ENCODE data around the gene ENPEP. TPM values are rescaled to one million over a fixed set of nuclear protein-coding genes. Genes with fewer than 3 reads are reported as not detected.
"Not testable (repeated sequence)": the region's sequence is repeated elsewhere in the genome, so short reads cannot be mapped to it uniquely, and the experiment has no call there.

ENPEP gene, protein sequence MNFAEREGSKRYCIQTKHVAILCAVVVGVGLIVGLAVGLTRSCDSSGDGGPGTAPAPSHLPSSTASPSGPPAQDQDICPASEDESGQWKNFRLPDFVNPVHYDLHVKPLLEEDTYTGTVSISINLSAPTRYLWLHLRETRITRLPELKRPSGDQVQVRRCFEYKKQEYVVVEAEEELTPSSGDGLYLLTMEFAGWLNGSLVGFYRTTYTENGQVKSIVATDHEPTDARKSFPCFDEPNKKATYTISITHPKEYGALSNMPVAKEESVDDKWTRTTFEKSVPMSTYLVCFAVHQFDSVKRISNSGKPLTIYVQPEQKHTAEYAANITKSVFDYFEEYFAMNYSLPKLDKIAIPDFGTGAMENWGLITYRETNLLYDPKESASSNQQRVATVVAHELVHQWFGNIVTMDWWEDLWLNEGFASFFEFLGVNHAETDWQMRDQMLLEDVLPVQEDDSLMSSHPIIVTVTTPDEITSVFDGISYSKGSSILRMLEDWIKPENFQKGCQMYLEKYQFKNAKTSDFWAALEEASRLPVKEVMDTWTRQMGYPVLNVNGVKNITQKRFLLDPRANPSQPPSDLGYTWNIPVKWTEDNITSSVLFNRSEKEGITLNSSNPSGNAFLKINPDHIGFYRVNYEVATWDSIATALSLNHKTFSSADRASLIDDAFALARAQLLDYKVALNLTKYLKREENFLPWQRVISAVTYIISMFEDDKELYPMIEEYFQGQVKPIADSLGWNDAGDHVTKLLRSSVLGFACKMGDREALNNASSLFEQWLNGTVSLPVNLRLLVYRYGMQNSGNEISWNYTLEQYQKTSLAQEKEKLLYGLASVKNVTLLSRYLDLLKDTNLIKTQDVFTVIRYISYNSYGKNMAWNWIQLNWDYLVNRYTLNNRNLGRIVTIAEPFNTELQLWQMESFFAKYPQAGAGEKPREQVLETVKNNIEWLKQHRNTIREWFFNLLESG
- 1 to 10 TPM; 3.7 to 6.3 (median 4.2) TPM for total RNA-seq

DNA sequence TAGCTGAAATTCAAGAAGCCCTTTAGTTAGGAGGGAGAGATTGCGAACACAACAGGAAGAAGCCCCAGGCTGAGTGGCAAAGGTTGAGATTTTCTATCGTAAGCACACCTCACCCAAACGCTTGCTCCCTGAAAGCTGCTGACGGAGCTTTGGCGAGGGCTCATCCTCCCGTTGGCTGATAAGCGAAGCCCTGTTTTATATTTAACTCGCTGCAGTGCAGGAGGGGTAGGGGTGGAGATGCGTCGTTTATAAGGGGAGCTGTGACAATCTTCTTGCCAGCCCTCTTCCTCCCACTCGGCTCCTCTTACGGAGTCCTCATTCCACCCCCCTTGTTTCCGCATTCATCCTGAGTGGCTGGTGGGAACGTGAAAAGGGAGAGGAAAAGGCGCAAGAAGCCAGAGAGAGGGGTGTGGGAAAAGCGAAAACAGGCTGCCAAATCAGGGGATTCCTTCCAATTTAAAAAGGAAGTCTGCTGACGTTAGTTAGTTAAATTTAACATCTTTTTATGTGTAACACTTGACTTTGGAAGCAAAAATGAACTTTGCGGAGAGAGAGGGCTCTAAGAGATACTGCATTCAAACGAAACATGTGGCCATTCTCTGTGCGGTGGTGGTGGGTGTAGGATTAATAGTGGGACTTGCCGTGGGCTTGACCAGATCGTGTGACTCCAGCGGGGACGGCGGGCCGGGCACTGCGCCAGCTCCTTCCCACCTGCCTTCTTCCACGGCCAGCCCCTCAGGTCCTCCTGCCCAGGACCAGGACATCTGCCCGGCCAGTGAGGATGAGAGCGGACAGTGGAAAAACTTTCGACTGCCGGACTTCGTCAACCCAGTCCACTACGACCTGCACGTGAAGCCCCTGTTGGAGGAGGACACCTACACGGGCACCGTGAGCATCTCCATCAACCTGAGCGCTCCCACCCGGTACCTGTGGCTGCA, at the start of gene ENPEP:
Gene ENPEP, plus strand, starts transcription at position 275 of the 938 bp plus-strand sequence. Its CDS starts 260 bp downstream, at position 535.
- Histone ChIP-seq H3K4me3 (peak within 1 kb of the TSS; percentile 13 to 51 (median 26)), H3K27ac (peak within 1 kb of the TSS in 2 of 4 donors; percentile 2 to 62), H3K27me3 (no peaks in the 10 kb centered on the region), H3K36me3 (no peaks in the 10 kb centered on the region), H3K9me3 (no peaks in the 10 kb centered on the region), H3K4me1 (peaks cover 0 to 27% (median 0%) of the 10 kb centered on the region in 4 donors)
- DNase-seq (ENCODE audit: low spot score in 2 of 2), result peak in 1 of 2 donors; percentile 15
- TF ChIP-seq POLR2A (IDR thresholded peaks at IDR 0.05) (no peak), EP300 (IDR thresholded peaks at IDR 0.05) (no peak)
- TF ChIP-seq, protein P1, sequence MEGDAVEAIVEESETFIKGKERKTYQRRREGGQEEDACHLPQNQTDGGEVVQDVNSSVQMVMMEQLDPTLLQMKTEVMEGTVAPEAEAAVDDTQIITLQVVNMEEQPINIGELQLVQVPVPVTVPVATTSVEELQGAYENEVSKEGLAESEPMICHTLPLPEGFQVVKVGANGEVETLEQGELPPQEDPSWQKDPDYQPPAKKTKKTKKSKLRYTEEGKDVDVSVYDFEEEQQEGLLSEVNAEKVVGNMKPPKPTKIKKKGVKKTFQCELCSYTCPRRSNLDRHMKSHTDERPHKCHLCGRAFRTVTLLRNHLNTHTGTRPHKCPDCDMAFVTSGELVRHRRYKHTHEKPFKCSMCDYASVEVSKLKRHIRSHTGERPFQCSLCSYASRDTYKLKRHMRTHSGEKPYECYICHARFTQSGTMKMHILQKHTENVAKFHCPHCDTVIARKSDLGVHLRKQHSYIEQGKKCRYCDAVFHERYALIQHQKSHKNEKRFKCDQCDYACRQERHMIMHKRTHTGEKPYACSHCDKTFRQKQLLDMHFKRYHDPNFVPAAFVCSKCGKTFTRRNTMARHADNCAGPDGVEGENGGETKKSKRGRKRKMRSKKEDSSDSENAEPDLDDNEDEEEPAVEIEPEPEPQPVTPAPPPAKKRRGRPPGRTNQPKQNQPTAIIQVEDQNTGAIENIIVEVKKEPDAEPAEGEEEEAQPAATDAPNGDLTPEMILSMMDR (IDR thresholded peaks at IDR 0.05), result no peak
- WGBS, 2 donors, result 31 to 52% methylated on average over 37 to 39 of the region's 39 CpGs

DNA sequence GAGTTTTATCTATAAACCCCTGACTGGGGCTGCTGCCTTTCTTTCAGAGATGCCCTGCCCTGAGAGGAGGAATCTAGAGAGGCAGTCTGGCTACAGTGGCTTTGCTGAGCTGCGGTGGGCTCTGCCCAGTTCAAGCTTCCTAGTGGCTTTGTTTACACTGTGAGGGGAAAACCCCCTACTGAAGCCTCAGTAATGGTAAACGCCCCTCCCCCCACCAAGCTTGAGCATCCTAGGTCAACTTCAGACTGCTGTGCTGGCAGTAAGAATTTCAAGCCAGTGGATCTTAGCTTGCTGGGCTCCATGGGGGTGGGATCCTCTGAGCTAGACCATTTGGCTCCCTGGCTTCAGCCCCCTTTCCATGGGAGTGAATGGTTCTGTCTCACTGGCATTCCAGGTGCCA, 44.1 kb upstream of the ENPEP start:
- H3K9me3 ChIP-seq, result peaks cover 0 to 23% (median 0%) of the 10 kb centered on the region in 4 donors
- 60 to 89% methylated on average over 2 of the region's 2 CpGs for WGBS, 2 donors
- DNase-seq (ENCODE audit: low spot score in 2 of 2); H3K4me1 ChIP-seq; H3K36me3 ChIP-seq; H3K27ac ChIP-seq; H3K4me3 ChIP-seq; H3K27me3 ChIP-seq: not testable (repeated sequence)

DNA sequence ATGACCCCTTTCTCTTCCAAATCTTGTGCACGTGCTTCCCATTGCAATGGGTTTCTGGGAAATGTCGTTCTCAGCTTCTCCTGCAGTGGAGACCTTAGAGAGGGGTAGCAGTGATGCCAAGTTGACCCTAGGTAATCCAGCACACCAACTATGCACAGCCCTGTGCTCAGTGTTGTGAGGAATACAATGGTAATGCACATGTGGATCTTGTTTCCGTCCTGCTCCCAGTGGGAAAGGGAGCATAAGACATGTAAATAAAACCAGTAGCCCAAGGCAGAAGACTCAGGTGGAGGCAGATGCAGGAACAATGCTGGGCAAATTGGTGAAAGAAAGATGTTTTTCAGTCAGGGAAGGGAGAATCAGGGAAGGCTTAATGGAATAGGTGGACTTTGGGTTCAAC, 38.7 kb upstream of the ENPEP start:
- H3K4me3 ChIP-seq; H3K27ac ChIP-seq; H3K9me3 ChIP-seq; H3K4me1 ChIP-seq; H3K27me3 ChIP-seq; DNase-seq (ENCODE audit: low spot score in 2 of 2); H3K36me3 ChIP-seq: not testable (repeated sequence)
- 61 to 81% methylated on average over 3 of the region's 3 CpGs for WGBS, 2 donors

DNA sequence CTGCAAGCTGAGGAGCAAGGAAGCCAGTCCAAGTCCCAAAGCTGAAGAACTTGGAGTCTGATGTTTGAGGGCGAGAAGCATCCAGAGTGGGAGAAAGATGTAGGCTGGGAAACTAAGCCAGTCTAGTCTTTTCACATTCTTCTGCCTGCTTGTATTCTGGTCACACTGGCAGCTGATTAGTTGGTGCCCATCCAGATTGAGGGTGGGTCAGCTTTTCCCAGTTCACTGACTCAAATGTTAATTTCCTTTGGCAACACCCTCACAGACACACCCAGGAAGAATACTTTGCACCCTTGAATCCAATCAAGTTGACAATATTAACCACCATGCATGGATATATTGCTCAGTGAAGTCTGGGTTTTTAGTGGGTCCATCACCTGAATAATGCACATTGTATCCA, 36.7 kb upstream of the ENPEP start:
- not testable (repeated sequence) for H3K27ac ChIP-seq; H3K4me3 ChIP-seq; H3K9me3 ChIP-seq; DNase-seq (ENCODE audit: low spot score in 2 of 2); H3K36me3 ChIP-seq; H3K4me1 ChIP-seq; H3K27me3 ChIP-seq
- 65 to 87% methylated on average over 1 of the region's 1 CpG for WGBS, 2 donors

DNA sequence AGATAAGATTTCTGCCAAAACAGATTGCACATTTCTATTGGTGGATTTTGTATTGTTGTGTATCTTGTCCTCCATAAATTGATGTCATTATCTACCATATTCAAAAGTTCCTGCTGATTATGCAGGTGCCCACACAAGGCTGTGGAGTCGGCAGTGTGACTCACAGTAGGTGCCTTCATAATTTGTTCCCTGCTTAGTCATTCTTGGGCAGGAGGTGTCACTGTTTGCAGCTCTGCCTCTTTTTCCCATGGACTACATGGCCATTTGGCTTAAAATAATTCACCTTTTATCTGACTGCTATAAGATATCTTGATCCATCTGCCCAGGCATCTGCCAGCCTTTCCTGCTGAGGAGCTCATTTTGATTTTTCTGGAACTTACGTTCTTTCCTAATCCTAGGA, 33.6 kb upstream of the ENPEP start:
- Histone ChIP-seq H3K36me3 (no peaks in the 10 kb centered on the region), H3K4me1 (no peaks in the 10 kb centered on the region), H3K9me3 (no peaks in the 10 kb centered on the region), H3K4me3 (no peak overlapping the region), H3K27me3 (no peaks in the 10 kb centered on the region), H3K27ac (no peak overlapping the region)
- no peak for DNase-seq (ENCODE audit: low spot score in 2 of 2)
- whole genome bisulfite sequencing, 2 donors, result 71 to 85% methylated on average over 2 of the region's 2 CpGs
- TF ChIP-seq, protein P1 (IDR thresholded peaks at IDR 0.05), result no peak
- TF ChIP-seq POLR2A (IDR thresholded peaks at IDR 0.05) (no peak), EP300 (IDR thresholded peaks at IDR 0.05) (no peak)

DNA sequence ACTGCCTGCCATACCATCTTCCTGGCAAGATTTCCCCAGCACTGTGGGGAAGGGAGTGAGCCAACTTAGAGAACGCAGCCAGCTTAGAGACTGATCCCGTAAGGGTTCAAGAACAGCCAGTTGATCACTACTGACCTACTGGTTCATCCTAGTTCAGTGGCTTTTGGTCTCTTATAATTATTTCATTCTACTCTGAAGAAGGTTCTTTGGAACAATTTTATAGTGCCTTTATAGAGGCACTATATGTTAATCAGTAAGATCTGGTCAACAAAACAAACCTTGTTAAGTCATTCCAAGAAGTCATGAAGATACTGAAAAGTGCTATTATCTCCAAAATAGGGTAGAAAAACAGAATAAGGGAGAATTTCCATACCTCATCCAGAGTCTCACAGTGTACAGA, 33.2 kb upstream of the ENPEP start:
- no peak overlapping the region for H3K4me3 ChIP-seq
- H3K27me3 ChIP-seq, result no peaks in the 10 kb centered on the region
- TF ChIP-seq POLR2A (IDR thresholded peaks at IDR 0.05) (no peak), EP300 (IDR thresholded peaks at IDR 0.05) (no peak)
- TF ChIP-seq, protein P1 (IDR thresholded peaks at IDR 0.05), result no peak
- H3K9me3 ChIP-seq, result no peaks in the 10 kb centered on the region
- H3K27ac ChIP-seq, result no peak overlapping the region
- DNase-seq (ENCODE audit: low spot score in 2 of 2), result no peak
- WGBS, 2 donors, result 89 to 93% methylated on average over 2 of the region's 2 CpGs
- no peaks in the 10 kb centered on the region for H3K4me1 ChIP-seq
- no peaks in the 10 kb centered on the region for H3K36me3 ChIP-seq

All from tibial nerve (tissue), 4 donors.